Stimulated activated CD8-positive, alpha-beta memory T cell treated with anti-CD3 and anti-CD28 coated beads, Interleukin-12 subunit alpha, Interleukin-12 subunit beta, amount 100 ng/mL, for 1 hour (primary cell): Measurements from ENCODE around the gene INPP4A.

Experiments
- DNase-seq: peaks from one replicate; pipeline ENCODE4 v3.0.0-alpha.2; 2020; ENCODE audit warnings: low read depth

The INPP4A gene

GRCh38 chr2:98436734-98437133 lies 7.9 kb upstream of the INPP4A start:
- DNase-seq = no peak

DNA sequence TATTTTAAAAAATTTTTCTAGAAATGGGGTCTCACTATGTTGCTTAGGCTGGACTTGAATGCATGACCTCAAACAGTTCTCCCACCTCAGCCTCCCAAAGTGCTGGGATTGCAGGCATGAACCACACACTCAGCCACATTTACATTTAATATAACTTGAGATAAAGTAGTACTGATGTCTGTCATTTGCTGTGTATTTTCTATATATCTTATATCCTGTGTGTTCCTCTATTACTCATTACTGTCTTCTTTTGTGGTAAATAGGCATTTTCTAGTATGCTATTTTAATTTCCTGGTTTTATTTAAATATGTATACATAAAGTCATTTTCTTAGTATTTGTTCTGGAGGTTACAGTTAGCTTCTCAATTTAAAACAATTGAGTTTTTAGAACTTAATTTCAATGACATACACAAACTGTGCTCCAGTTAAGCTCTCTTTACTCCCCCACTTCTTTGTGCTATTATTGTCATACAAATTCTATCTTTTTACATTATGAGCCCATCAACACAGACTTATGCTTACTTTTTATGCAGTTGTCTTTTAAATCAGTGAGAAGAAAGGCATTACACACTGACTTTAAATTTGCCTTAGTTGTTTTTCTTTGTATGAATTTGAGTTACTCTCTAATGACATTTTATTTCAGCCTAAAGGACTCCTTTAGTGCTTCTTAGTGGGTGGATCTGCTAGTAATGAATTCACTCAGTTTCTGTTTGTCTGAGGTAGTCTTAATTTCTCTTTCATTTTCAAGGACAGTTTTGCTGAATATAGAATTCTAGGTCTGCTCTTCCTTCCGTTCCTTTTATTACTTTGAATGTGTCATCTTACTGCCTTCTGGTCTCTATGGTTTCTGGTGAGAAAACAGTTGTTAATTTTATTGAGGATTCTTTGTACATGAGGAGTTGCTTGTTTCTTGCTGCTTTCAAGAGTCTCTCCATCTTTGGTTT lies 6.2 kb upstream of the INPP4A start:
- no peak for DNase-seq

DNA sequence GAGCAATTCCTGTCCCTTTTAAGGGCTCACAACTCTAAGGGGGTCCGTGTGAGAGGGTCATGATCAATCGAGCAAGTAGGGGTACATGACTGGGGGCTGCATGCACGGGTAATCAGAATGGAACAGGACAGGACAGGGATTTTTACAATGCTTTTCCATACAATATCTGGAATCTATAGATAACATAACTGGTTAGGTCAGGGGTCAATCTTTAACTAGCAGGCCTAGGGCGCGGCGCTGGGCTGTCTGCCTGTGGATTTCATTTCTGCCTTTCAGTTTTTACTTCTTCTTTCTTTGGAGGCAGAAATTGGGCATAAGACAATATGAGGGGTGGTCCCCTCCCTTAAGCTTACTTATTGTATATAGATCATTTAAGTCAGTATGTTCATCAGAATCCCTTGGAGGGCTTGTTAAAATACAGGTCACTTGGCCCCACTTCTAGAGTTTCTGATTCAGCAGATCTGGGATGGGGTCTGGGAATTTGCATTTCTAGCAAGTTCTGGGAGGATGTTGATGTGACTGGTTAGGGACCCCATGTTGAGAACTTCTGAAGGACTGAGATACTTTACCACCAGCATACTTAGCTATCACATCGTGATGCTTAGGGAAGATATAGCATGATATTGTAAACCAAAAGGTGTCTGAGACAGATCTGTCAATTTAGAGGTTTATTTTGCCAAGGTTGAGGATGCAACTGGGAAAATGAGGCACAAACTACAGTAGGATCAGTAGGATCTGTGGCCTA lies 2.8 kb upstream of the INPP4A start:
- no peak for DNase-seq

DNA sequence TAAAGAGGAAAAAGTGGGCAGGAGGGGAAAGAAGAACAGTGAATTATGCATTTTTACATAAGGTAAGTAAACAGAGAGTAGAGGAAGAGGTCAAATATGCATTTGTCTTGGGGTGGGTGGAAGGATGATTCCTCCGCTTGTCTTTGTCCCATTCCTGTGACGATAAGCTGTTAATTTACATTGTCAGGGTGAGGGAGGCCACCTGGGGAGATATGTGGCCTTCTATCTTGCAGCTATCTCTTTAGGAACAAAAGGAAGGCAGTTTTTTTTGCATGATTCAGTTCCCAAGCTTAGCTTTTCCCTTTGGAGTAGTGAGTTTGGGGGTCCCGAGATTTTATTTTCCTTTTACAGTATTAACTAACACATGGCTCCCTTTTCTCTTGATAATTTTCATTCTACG lies 2.2 kb upstream of the INPP4A start:
- no peak for DNase-seq

DNA sequence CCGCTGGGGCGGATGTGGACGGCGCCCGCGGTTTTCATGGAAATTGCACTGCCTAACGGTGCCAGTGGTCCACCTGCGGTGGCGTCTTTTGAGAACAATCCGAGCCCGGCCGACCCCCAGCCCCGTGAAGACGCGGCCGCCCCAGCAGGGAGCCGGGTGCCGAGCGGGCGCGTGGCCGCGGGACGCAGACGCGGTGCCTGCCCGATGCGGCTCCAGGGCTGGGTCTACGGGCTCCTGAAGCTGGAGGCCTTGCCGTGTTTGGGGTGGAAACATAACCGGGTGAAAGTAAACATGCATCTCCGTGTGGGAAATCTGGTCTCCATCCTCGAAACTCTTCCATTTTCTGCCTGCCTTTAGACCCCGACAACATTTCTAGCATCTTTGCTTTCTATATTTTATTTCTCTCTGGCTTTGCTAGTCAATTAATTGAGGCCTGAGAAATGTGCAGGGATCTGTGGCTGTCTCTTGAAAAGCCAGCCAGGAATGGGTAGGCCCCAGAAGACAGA lies 572 bp downstream of the INPP4A start:
- DNase-seq = no peak

DNA sequence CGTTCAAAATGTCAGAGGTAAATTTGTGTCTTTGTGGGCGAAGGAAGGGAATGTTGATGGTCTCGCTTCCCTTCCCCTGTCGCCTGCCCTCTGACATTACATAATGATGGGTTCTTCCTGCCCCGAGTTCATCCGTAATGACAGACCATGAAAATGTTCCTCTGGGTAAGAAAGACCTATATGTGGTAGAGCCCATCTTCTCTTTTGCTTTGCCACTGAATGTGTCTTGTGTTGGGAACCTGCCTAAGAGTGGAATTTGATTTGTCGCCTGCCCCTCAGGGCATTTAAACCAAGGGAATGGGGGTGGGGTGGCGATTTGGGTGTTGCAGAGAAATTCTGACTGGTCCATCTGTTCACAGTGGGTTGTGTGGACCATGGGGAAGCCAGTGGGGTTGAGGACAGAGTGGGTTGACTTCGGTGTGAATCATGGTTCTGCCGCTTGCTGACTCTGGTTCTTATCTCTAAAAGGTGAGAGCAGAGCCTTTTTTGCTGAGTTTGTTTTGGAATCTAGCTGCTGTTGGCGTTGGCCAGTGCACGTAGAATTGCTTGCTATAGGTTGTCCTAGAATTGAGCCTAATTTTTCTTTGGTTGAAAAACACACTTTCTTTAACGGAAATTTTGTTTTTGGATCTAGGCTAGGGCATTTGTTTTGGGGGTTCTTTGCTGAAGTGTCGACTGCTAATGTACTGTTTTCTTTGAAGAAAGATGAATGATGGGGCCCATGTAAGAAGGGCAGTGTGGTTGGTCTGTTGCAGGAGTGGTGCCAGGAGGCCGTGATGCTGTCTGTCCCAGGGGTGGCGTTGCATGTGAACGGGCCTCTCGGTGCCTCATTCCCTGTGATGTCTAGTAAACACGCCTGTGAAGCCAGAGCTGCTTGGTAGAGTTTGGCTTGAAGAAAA lies 1.3 kb downstream of the INPP4A start:
- DNase-seq = no peak

- DNase-seq = no peak
These were observed 2.2 kb downstream of the INPP4A start for GRCh38 chr2:98446850-98447249.

GRCh38 chr2:98448441-98449145 lies 3.9 kb downstream of the INPP4A start:
- DNase-seq = no peak

GRCh38 chr2:98452396-98453027 lies 7.9 kb downstream of the INPP4A start:
- no peak for DNase-seq

DNA sequence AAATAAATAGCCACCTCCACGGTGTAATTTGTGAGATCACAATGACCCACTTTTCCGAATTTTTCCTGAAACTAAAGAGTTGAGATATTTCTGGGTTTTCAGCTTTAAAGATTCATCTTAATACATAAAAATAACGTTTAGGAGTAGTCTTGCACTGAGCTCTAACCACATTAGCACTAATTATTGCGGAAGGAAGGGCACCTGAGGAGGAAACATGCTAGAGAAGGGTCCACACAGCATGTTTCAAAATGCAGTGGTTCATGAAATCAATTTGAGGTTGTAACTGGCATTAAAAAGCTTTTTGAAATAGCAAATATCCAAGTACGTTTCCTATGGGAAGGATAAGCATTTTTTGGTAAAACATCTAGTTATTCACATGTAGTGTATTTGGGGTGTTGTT lies 8.4 kb downstream of the INPP4A start:
- DNase-seq = no peak

DNA sequence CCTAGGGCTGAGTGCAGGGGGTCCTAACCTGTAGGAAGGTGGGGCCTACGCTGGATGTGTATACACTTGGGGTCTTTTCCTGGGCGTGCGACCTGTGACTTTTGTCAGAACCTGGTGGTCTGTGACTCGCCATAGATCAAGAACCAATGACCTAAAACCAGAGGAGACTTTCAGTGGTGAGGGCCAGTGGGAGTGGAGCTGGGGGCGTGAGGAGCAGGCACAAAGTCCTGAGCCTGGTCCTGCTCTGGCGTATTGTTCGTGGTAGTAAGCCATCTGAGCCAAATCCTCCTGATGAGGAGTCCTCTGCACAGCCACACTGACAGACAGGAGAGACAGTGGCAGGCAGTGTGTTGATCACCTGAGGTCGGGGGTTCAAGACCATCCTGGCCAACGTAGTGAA lies 8.9 kb downstream of the INPP4A start:
- no peak for DNase-seq

GRCh38 chr2:98454073-98454472 lies 9.4 kb downstream of the INPP4A start:
- no peak for DNase-seq

GRCh38 chr2:98454500-98455235 lies 10.0 kb downstream of the INPP4A start:
- DNase-seq = no peak

GRCh38 chr2:98455494-98455976 lies 10.9 kb downstream of the INPP4A start:
- no peak for DNase-seq

GRCh38 chr2:98457045-98457696 lies 12.5 kb downstream of the INPP4A start:
- DNase-seq = no peak

GRCh38 chr2:98458207-98458606 lies 13.5 kb downstream of the INPP4A start:
- no peak for DNase-seq

GRCh38 chr2:98458667-98459380 lies 14.2 kb downstream of the INPP4A start:
- DNase-seq = no peak

- DNase-seq = no peak
These were observed 15.0 kb downstream of the INPP4A start for GRCh38 chr2:98459496-98460175.
